ENCODE data around the gene SPI1.

DNA sequence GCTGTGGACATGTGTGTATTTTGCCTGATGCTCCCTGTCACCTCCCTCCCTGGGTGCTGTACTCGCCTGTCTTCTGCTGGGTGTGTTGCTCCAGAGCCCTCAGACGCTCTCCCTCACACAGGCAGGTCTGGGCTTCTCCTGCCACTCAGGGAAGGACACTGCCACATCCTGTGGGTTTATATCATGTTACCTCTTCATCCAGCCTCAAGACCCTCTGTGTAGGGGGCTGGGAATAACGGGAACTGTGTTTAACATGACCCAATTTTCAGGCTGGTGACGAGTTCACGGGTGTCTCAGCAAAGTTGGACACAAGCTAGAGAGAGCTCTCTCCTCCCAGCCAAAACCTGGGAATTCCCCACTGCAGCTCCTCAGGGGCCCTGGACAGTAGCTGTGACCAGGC lies 50.4 kb downstream of the SPI1 start:
- TF ChIP-seq POLR2AphosphoS5 (IDR thresholded peaks at IDR 0.05; ENCODE audit: low read depth, low read length) = no peak
- TF ChIP-seq, protein P1, sequence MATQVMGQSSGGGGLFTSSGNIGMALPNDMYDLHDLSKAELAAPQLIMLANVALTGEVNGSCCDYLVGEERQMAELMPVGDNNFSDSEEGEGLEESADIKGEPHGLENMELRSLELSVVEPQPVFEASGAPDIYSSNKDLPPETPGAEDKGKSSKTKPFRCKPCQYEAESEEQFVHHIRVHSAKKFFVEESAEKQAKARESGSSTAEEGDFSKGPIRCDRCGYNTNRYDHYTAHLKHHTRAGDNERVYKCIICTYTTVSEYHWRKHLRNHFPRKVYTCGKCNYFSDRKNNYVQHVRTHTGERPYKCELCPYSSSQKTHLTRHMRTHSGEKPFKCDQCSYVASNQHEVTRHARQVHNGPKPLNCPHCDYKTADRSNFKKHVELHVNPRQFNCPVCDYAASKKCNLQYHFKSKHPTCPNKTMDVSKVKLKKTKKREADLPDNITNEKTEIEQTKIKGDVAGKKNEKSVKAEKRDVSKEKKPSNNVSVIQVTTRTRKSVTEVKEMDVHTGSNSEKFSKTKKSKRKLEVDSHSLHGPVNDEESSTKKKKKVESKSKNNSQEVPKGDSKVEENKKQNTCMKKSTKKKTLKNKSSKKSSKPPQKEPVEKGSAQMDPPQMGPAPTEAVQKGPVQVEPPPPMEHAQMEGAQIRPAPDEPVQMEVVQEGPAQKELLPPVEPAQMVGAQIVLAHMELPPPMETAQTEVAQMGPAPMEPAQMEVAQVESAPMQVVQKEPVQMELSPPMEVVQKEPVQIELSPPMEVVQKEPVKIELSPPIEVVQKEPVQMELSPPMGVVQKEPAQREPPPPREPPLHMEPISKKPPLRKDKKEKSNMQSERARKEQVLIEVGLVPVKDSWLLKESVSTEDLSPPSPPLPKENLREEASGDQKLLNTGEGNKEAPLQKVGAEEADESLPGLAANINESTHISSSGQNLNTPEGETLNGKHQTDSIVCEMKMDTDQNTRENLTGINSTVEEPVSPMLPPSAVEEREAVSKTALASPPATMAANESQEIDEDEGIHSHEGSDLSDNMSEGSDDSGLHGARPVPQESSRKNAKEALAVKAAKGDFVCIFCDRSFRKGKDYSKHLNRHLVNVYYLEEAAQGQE (IDR thresholded peaks at IDR 0.05; ENCODE audit: insufficient read depth in 1 of 2, low read depth in 2 of 2, low read length in 2 of 2) = no peak
- TF ChIP-seq TAF1 (IDR thresholded peaks at IDR 0.05; ENCODE audit: borderline replicate concordance, insufficient read depth, low read length) = no peak
- TF ChIP-seq SIN3A (IDR thresholded peaks at IDR 0.05; ENCODE audit: borderline replicate concordance, insufficient read depth, low read length) = no peak
